ENCODE data around the gene LRRC15.

LRRC15 gene

GRCh38 chr3:194315088-194315964 lies 54.2 kb downstream of the LRRC15 start:
- peak; percentile 95 to 96 for DNase-seq

- no peak for DNase-seq
These were observed 55.0 kb downstream of the LRRC15 start for GRCh38 chr3:194314388-194315068.

GRCh38 chr3:194313560-194314387 lies 55.8 kb downstream of the LRRC15 start:
- peak in 1 of 2 experiments; percentile 73 for DNase-seq

- DNase-seq: peak; percentile 79 to 93
These were observed 56.7 kb downstream of the LRRC15 start for GRCh38 chr3:194312743-194313281.

DNA sequence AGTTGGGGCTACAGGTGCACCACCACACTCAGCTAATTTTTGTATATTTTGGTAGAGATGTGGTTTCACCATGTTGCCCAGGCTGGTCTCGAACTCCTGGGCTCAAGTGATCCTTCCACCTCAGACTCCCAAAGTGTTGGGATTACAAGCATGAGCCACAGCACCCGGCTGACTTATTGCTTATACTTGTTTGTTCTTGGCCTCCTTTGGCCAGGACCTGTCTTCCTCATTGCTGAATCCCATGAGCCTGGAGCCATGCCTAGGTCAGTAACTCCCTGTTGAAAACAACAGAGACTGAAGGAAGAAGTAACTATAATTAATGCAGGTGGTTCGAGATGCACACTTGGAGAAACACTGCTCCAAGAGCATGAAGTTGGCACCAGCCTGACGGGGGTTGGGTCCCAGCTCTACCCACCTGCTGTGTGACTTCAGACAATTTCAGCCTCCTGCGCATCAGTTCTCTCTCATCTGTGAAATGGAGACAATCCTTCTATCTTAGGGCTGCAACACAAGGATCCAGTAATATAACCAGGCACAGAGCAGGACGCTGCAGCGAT lies 57.3 kb downstream of the LRRC15 start:
- DNase-seq: peak in 1 of 2 experiments; percentile 68

DNA sequence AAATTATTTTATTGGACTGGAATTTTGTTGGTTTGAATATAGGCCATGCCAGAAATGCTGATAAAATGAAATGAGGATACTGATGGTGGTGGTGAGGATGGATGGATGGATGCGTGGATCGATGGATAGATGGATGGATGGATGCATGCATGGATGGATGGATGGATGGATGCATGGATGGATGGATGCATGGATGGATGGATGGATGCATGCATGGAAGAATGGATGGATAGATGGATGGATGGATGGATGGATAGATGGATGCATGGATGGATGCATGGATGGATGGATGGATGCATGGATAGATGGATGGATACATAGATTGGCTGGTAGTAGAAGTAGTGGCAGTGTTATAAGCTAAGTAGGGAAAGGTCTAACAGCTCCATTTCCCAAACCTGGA lies 58.5 kb downstream of the LRRC15 start:
- DNase-seq: no peak

- DNase-seq: no peak
These were observed 59.3 kb downstream of the LRRC15 start for GRCh38 chr3:194310060-194310835.

DNA sequence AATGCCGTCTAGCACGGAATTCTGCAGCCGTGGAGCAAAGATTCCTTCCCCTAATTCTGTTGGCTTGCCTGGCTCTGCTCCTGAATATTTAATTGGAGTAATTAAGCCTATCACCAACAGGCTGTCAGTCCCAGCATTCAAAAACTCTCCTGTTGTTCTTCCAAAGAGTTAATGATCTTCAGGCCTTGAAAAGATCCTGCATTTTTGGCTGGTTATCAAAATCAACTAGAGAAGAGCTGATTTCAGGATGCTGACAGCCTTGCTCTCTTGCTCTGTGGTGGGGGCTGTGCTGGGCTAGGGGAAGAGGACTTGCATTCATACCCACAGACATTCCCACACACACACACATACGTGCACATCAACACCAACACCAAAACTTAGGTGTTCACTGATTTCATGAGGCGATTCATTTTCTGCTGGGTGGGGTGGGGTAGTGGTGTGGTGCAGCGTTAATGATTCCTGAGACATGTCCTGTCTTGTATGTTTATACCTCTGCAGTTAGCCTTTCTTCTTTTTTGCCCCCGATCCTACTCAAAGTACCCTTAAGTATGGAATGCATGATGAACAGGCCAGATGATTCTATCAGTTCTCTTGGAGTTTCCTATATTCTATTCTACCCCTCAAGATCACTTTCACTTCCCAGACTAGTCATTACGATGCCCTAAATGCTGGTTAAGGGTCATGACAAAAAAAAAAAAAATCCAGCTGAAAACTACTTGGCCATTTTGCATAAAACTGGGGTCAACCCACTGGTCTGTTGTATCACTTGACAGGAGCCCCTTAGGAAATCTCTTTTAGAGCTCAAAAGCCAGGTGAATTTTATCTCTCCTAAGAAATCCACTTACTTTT lies 60.7 kb downstream of the LRRC15 start:
- DNase-seq: peak in 1 of 2 experiments; percentile 40

GRCh38 chr3:194307849-194308248 lies 61.7 kb downstream of the LRRC15 start:
- no peak for DNase-seq

- no peak for DNase-seq
These were observed 62.5 kb downstream of the LRRC15 start for GRCh38 chr3:194306771-194307640.

DNA sequence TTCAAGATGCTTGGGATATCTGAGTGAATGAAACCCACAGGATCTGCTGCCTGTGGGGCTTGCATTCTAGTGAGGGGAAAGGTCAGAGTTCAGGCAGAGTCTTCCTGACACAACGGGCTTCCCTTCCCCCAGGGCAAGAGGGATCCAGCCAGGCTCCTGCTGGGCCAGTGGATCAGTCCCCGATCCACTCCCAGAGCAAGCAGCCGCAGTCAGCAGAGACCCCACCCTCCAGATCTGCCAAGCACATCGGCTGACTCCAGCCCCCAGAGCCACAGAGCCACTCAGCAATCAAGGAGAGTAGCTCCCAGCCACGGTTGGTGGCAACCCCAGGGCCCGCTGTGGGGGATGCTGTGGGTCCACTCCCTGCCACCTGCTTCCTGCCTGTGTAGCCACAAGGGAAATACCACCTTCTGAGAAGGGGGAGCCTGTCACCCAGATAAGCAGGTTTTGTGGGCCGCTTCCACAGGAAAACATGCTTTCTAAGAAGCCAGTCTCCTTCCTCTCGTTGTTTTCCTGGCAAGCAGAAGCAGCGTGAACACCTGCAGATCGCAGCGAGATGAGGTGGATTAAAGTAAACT lies 63.3 kb downstream of the LRRC15 start:
- peak; percentile 91 to 96 for DNase-seq

GRCh38 chr3:194305356-194306108 lies 64.0 kb downstream of the LRRC15 start:
- DNase-seq: peak in 1 of 2 experiments; percentile 46

Data from NCI-H2081 (cell line).